Left forelimb (tissue), 1 donor: ENCODE data around the gene CREB5.

Experiments used
- DNase-seq: peaks from one replicate; pipeline ENCODE4 v3.0.0-alpha.2; 2018; ENCODE audit warnings: low spot score

CREB5 gene

DNA sequence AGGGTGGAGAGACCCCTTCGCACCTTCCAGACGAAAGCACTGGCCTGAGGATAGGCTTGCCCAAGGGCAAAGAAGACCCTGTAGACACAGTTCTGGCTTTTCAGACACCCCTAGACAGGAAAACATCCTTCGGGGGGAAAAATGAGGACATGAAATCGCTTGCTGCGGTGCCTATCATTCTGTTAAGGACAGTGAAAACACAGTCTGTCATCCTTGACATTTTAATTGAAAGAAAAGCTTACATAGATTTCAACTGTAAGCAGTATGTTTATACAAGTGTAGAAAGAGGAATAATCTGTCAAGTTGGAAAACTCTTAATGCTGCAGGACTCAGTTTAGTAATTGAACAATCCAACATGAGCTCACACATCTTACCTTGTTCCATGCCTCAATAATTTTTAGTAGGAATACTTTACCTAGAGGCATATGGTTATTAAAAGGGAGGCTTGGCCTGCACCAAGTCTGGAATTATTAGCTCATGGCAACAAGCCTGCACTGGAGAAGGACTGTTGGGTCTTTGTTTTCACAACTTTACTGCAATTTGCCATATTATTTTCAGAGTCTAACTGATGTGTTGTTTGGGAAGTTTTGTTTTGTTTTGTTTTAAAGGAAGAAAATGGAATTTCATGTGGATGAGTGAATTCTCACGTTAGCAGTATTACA lies 302.3 kb downstream of the CREB5 start:
- no peak for DNase-seq

DNA sequence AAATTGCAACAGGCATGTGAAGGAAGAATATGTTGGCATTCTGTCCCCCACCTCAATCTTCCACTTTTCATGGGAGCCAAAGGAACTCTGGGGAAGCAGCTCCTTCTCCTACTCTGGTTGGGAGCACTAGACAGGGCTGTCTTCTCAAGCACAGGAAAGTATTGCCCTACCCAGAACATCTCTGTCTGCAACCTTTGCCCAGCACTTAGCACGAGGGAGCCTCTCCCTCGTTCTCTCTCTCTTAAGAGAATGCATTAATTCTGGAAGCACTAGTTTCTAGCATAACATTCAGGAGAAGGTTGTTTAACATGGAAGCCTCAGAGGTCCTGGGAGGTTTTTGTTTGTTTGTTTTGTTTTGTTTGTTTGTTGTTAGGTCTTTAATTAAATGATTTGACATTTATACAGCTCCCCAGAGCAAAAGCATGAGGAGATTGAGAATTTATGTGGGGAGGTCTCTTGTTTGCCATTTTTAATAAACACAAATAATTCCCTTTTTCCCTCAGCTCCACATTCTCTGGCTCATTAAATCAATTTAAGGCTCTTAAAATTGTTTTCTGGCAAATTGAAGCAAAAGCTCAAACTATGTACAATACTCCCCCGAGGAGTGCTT lies 305.2 kb downstream of the CREB5 start:
- no peak for DNase-seq

DNA sequence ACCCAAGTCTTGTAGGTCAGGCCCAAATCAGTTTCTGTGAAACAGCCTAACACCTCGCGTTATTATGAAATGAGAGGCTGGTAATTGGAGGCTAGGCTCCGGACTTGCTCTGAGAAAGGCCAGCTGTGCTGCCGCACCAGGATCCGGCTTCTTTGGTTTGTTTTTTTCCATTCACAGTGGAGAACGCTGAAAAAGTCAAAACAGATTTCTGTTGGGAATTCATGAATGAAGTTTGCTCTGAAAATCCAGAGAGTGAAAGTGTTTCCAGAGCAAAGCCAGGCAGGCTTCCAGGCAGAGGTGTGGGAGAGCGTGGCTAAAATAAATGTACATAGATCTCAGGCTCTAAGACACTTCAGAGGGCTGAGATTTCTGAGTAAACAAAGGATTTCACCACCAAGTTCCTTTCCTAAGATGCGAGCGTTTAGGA lies 305.8 kb downstream of the CREB5 start:
- no peak for DNase-seq

DNA sequence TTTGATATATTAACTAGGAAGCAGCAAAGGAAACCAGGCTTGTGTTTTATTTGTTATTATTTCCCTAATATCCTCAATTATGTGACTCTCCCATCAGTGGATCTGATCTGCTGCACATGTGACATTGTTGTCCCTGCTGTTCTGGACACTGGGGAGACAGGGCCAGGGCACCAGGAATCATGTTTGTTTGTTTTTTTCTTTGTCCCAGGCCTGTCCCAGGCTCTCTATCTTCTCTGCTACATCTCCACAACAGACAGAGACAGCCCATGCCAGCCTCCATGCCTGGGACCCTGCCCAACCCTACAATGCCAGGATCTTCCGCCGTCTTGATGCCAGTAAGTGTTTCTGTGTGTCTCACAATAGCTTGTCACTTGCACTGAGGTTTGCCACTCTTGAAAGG lies 306.2 kb downstream of the CREB5 start:
- DNase-seq, result no peak

DNA sequence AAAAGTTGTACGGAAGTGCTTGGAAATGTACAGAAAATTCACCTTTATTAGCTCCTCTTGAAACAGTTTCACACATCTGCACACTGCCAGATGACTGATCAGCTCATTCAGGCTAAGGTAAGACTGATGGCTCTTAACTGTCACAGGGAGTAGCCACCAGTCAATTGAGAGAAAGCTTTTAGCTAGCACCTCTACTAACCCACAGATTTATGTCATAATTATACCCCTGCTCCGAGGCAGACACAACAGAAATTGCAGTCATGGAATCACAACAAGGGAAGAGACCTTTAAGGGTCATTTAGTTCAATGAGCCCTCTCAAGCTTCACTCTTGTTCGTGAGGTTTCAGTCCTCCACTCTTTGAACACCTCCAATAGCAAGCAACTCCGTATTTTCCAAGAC lies 310.4 kb downstream of the CREB5 start:
- DNase-seq, result no peak

DNA sequence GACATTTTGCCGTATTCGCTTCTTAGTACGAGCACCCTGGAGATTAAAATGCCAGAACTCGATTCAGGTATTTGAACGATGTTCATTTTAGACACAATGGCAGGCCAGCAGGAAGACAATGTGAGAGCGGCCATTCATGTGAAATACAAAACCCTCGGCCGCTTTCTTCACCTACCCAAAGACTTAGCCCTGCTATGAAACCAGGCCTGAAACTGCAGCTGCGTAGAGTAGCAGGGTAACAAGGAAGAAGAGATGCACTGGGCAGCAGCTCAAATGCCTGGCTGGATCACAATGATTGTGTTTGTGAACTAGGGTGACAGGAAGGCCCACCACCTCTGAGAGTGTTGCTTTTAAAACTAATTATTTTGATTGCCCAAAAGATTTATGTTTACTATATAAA lies 311.0 kb downstream of the CREB5 start:
- DNase-seq, result no peak

DNA sequence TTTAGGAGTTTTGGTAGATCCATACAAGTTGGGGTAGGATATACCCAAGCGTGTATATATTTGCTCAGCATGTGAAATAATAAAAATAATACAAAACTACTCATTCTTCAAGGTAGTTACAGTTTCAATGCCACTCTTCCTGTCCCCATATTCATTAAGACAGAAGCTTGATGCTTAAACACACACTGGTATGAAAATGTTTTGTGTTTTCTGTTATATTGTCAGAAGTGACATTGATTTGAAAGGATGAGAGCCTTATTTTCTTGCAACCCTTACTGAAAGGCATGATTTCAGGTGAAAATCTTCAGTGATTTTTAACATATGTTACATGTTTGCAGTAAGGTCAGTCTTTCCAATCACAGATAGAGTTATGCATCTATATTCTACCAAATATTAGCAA lies 312.2 kb downstream of the CREB5 start:
- DNase-seq, result no peak

DNA sequence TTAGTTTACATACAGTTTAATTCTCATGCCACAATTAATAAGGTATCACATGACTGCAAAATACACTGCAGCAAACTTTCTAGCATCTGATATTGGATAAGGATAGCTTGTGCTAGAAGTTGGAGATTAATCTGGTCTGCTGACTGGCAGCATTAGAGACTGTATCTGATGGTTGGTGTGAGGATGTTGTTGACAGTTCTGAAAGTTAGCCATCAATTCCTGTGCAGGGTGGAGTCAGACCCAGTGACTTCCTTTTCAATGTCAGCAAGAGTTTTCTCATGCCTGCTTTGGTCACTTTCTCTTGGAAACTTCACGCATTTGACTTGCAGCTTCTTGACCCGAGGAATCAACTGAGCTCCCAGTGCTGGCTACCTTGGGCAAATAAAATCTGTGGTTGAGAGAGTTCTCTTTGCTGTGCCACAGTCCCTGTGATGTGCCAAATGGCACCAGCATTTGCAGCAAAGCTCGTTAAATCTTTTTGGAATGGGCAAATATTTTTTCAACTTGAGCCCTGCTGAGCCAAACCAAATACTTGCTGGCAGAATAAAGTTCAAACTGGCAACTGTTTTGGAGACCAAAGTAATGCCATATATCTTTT lies 312.8 kb downstream of the CREB5 start:
- DNase-seq, result no peak

DNA sequence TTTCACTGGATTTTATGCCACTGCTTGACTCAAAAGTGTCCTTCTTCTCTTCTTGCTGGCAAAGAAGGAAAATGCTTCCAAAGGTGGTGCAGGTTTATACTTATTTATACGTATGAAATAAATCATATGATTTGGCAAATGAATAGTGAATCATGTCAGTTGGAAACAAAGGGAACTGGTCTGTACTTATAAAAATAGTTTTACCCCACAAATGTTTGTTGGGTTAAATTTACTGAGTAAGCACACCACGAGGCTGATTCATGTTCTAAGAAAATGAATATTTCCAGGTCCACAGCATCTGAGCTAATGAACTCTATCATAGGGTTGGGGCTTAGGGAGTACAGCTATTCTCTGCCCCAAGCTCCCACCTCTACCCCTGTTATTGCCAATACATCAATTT lies 313.6 kb downstream of the CREB5 start:
- DNase-seq, result no peak

DNA sequence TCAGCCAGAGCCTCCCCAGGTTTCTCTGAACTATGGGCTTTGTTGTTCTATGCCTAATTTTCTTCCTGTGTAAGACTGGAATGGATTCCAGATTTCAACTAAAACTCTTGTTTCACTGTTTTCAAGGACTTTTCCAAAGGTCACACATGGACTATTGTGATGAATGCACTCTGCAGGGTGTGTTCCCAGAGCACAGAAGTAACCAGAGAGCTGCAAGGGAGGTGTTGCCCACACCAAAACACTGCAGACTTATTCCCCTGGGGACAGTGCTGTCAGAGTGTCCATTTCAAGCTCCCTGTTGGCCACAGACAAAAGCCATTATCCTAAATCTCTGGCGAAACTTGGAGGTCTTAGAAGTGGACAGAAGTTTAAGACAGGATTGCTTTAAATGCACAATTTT lies 314.2 kb downstream of the CREB5 start:
- no peak for DNase-seq

DNA sequence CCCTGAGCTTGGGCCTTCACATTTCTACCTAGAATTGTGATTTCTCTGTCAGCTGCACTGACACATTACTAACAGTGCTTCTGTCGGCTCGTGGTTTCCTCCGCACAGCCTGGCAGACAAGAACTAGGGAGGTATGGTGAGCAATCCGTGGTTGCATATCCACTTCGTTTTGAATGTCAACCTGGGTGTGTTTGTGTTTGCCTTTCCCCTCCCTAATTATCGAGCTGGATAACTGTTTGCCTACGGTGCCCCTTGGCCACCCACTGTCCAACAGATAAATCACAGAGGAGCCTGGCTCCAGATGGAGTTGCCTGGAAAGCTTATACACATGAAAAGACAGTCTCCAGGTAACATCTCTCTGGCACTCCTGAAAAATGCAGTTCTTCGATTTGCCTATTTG lies 317.0 kb downstream of the CREB5 start:
- DNase-seq, result no peak

DNA sequence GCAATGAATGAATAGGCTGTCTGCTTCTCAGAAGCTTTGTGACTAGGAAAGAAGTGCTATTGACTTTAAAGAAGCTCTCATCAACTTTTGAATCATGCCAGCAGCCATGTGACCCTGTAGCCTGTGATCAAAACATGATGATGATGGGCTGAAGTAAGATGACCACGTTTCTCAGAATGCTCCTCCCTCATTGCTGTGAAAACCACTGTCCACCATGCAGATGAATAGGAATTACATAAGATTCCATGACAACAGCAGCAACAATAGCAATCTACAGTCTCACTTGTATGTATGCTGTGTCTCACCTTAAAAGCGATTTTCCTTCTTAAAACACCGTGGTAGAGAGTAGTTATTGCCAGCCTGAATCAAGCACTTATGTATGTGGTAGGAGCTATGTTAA lies 317.4 kb downstream of the CREB5 start:
- no peak for DNase-seq

DNA sequence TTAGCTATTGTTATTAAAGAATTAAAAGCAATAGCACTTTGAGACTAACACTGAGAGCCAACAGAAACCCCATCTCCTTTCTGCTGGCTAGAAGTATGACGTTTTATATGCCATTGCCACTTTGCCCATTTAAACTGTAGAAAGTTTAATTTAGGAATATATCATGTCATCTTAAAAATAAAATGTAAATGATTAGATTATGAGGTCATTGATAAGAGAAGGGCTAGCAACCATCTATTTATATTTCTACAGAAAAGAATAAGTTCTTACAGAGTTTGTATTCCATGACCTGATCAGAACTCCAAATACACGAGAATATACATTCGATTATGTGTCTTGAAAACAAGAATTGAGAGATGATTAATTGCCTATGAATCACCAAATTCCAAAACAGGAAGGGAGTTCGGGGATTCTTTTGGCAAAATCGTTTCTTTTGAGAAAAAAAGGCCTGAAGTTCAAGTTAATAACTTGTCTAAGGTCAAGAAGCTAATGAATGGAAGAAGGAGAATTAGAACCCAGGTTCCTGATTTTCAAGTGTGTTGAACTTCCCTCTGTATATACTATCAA lies 318.9 kb downstream of the CREB5 start:
- no peak for DNase-seq

DNA sequence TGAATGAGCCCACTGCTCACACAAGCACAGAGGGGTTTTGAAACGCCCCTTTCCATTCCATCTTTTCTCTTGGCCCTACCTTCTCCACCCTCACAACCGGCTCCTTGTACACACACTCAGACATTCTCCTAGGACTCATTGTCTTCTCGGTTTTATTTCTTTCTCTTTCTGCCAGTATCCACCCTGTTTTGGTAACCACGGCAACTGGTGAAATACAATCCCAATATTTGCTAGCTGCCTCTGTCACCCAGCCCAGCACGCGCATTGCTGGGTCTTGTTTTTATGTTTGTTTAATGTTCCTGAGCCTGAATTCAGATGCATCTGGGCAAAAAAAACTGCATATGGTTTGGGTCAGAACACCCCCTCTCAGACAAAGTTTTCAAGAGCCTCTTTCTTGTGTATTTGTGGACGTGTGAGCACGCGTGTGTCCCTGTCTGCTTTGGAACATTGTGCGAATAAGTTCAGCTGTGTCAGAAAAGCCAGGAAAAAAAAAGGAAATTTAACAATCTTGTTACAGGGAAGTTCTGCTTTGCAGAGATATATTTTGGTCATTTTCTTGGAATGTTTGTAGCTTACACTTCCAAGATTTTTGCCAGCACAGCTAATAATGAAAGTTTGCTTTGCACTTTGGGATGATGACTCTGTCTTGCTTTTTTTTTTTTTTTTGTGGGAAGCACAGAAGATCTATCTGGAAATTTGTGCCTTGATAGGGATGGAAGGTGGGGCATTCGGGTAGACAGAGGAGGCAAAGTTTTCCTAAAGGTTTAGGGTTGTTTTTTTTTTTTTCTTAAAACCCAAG lies 320.0 kb downstream of the CREB5 start:
- DNase-seq, result no peak

DNA sequence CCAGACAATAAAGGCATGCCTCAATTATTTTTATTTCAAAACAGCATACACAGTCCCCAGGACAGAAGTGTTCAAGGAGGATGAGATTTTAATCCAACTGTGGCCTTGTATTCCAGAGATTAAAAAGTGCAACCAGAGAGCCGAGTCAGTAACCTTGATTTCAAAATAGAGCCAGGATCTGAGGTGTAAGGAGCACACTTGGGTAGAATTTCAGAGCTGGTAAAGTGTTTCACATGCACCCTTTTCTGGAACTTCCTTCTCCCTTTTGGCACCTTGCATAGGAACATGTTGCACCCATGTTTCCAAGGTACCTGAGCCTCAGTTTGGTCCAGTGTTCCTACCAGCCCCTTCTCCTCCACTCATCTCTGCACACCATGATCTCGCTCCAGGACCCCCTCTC lies 320.7 kb downstream of the CREB5 start:
- DNase-seq, result no peak

DNA sequence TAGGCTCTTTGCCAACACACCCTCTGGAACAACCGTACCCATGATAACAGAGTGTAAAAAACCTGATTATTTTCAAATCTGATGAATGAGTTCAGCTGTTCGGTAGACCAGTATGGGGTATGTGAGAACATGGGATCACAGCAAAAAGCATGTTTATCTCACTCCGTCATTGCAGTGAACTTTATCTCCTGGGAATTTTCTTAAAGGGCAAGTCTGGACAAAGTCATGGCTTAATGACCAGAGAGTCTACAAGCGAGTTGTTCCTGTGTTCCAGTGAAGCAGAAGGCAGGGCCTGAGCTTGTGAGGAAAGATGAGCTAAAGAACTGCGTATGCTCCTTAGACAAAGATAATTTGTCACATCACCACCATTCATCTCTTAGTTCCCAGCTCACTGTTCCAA lies 326.1 kb downstream of the CREB5 start:
- DNase-seq, result no peak

DNA sequence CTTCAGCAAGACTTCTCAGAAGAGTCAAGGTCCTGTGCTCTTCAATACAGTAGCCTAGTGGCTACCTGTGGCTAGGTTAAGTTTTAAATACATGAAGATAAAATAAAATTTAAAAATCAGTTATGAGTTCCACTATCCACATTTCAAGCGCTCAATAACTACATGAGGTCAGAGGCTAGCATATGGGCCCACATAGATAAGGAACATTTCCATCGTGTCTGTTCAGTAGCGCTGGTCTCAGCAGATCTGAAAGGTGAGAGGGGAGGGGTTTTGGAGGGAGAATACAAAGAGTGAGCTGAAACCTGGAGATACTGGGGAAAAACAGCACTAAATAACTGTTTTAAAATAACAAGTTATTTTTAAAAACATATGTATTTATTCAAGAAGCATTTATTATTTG lies 326.8 kb downstream of the CREB5 start:
- no peak for DNase-seq

DNA sequence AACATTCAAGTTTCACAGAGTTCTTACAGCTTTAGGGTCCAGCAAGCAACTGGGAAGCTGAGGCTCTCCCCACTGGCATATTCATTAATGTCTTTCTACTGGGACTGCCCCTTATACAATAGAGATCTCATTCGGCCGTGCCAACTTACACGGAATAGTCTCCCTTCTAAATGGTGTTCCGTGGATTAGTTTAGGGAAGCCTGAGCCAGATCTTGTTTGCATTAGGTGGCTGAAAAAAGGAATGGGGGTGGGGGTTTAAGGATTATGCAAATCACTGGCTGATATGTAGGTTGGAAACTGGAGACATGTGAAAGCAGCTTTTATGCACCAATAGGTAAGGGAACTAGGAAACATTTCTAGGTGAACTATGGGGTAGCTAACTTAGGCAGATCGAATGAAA lies 327.5 kb downstream of the CREB5 start:
- no peak for DNase-seq

DNA sequence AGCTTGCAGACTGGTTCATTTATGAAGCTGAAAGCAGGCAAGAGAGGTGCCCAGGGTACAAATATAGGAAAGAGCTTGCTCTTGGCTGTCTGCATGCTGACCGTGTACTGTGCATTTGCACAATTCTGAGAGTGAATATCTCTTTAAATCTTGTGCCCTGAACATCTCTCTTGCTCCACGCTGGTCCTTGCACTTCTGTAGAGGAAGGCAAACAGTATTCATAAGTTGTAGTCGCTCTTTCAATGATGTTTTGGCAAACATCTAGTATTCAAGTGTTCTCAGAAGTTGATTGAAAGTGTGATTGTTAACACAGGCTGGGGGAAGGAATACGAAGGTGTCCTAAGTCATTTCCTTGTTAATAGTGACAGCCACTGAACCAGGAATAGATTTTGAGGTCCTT lies 332.6 kb downstream of the CREB5 start:
- DNase-seq, result no peak

DNA sequence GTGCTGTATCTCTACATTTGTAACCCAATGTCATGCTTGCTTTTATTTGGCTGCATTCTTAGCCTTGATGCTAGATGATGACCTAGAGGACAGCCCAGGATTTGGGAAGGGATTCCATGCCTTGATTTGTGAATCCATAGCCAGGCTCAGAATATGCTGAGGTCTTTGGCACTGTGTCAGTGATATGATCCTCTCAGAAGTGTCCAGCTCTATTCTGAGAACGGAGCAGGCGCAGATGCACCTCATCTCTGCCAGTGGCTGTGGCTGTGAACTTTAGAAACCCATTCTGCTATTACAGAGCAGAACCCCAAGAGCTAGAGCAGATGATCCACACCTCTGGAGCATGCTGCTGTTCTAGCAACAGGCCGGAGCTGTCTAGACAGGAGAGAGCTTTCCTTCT lies 333.0 kb downstream of the CREB5 start:
- DNase-seq, result no peak

DNA sequence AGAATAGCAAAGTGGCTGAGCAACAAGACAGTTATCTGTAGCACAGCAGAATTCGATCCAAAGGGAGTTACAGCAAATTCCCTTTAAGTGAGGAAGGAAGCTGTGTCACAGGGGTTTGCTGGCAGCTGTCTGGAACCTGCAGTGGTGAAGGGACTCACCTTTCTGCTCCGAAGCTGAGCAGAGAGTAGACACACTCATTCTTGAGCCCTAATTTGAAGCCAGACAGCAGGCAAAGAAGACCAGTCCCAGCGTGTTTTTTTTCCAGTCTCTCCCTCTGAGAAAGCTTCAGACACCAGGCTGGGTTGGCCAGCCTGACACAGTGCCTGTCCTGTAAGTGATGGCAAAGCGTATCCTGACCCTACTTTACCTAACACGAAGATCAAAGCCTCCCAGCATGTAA lies 335.1 kb downstream of the CREB5 start:
- DNase-seq, result no peak

DNA sequence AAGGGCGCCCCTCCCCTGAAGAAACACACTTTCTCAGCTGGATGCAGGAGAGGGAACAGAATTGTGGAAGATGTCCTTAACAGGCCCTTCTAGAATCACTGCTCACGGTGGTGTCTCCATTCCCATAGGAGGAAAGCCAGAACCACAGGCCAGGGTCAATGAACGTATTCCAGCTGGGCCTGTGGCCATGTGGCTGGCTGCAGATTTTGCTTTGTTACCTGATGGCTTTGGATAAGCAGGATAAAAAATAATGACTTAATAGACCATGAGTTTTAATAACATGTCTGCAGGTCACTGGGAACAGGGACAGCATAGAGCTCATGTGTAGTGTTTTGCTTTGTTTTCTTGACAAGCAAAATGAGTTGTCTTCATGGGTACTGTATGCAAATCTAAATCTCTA lies 335.5 kb downstream of the CREB5 start:
- DNase-seq, result no peak

DNA sequence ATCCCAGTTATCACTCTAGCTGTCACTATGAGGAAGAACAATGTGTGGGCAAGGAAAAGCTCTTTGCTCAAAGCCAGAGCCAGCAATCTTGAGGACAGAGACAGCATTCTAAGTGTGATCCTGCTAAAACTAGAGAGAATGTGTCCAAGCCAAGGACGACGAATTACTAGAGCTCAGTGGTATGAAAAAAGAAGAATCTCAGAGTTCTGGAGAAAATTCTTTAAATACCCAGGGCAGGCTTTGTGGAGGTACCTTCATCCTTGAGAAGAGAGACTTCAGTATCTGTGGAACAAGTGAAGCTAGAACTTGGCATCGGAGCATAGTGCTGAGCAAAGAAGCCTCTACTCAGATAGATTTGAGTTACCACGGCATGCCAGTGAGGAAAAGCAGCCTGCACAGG lies 336.0 kb downstream of the CREB5 start:
- DNase-seq, result no peak
